Activated T-cell treated with anti-CD3 and anti-CD28 coated beads, Interleukin-2, amount 50 U/mL, for 24 hours (primary cell): ENCODE results near the gene IKZF5.

ENCODE experiments used
- DNase-seq: peaks from one replicate; pipeline ENCODE4 v3.0.0-alpha.2; 2020
- H3K27ac Mint-ChIP-seq: 2 replicates; pipeline ENCODE4 v1.8.0; 2020; ENCODE audit warnings: mild to moderate bottlenecking, mixed read lengths
- H3K27me3 Mint-ChIP-seq: 2 replicates; pipeline ENCODE4 v1.8.0; 2020; ENCODE audit warnings: mixed read lengths
- H3K36me3 Mint-ChIP-seq: 2 replicates; pipeline ENCODE4 v1.8.0; 2020; ENCODE audit warnings: low read depth, mixed read lengths
- H3K4me1 Mint-ChIP-seq: 2 replicates; pipeline ENCODE4 v1.8.0; 2020; ENCODE audit warnings: low read depth, mixed read lengths
- H3K4me3 Mint-ChIP-seq: 2 replicates; pipeline ENCODE4 v1.8.0; 2020; ENCODE audit warnings: mild to moderate bottlenecking, moderate library complexity, mixed read lengths
- H3K9me3 Mint-ChIP-seq: 2 replicates; pipeline ENCODE4 v1.8.0; 2020; ENCODE audit warnings: mixed read lengths

Gene IKZF5

GRCh38 chr10:123001370-123001769 is 7.2 kb downstream of the IKZF5 start:
- no peak for DNase-seq
- Mint-ChIP-seq H3K27me3 (no peaks in the 10 kb centered on the region), H3K9me3 (no peaks in the 10 kb centered on the region), H3K27ac (peak overlapping the region; percentile 20), H3K36me3 (peaks cover 69% of the 10 kb centered on the region), H3K4me1 (peaks cover 58% of the 10 kb centered on the region), H3K4me3 (no peak overlapping the region)

DNA sequence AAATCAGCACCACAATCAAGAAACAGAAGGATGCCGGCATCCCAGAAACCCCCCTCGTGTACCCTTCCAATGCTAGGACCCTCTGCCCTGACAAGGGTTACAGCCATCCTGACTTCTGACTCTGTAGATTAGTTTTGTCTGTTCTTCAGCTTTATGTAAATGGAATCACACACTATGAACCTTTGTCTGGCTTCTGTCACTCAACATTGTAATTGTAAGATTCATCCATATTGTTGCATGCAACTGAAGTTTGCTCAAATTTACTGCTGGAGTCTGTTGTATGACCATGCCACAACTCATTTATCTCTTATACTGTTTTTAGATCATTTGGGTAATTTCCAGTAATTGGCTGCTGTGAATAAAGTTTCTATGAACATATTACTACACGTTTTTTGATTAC is 8.4 kb downstream of the IKZF5 start:
- Mint-ChIP-seq H3K4me1 (peaks cover 46% of the 10 kb centered on the region), H3K36me3 (peaks cover 71% of the 10 kb centered on the region), H3K27me3 (no peaks in the 10 kb centered on the region), H3K9me3 (no peaks in the 10 kb centered on the region), H3K27ac (peak overlapping the region; percentile 42), H3K4me3 (no peak overlapping the region)
- DNase-seq, result no peak

DNA sequence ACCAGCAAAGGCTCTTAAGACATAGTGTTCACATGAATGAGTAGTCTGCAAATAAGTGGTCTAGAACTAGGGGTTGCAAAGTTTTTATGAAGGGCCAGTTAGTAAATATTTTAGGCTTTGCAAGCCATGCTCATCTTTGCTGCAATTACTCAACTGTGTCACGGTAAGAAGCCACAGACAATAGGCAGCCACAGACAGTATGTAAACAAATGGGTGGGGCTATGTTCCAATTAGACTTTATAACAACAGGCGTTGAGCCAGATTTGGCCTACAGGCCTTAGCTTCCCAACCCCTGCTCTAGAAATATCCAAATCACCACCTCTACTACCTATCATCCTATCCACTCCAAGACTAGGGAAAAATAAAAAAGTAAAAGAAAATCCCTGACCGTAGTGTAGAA is 9.2 kb downstream of the IKZF5 start:
- Mint-ChIP-seq H3K27ac (peak overlapping the region; percentile 57), H3K9me3 (no peaks in the 10 kb centered on the region), H3K4me1 (peaks cover 41% of the 10 kb centered on the region), H3K4me3 (no peak overlapping the region), H3K36me3 (peaks cover 72% of the 10 kb centered on the region), H3K27me3 (no peaks in the 10 kb centered on the region)
- DNase-seq, result no peak

GRCh38 chr10:122998934-122999333 is 9.7 kb downstream of the IKZF5 start:
- Mint-ChIP-seq H3K36me3 (peaks cover 73% of the 10 kb centered on the region), H3K27me3 (no peaks in the 10 kb centered on the region), H3K4me3 (no peak overlapping the region), H3K9me3 (no peaks in the 10 kb centered on the region), H3K27ac (peak overlapping the region; percentile 57), H3K4me1 (peaks cover 37% of the 10 kb centered on the region)
- no peak for DNase-seq

- Mint-ChIP-seq H3K27ac (peak overlapping the region; percentile 61), H3K36me3 (peaks cover 73% of the 10 kb centered on the region), H3K9me3 (no peaks in the 10 kb centered on the region), H3K4me3 (no peak overlapping the region), H3K4me1 (peaks cover 32% of the 10 kb centered on the region), H3K27me3 (no peaks in the 10 kb centered on the region)
- DNase-seq, result no peak
These were observed 10.2 kb downstream of the IKZF5 start for GRCh38 chr10:122998360-122998917.

DNA sequence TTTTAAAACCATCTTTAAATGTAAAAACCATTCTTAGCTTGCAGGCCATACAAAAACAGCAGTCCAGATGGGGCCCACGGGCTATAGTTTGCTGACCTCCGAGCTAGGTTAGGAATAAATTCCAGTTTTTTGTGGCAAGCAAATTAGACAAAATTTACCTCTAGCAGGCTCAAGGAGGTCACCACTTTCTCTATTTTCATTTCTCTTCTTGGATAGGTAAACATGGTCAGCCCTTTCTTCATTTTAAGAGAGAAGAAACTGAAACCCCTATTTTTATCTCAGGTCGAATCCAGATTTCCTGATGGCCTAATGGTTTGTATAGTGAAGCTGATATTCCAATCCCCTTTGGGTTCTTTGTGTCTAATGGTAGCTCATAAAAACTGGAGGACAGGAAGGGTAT is 10.7 kb downstream of the IKZF5 start:
- Mint-ChIP-seq H3K27ac (peak overlapping the region; percentile 61), H3K4me1 (peaks cover 31% of the 10 kb centered on the region), H3K9me3 (no peaks in the 10 kb centered on the region), H3K36me3 (peaks cover 74% of the 10 kb centered on the region), H3K27me3 (no peaks in the 10 kb centered on the region), H3K4me3 (no peak overlapping the region)
- DNase-seq, result no peak

GRCh38 chr10:122995936-122996335 is 12.7 kb downstream of the IKZF5 start:
- Mint-ChIP-seq H3K36me3 (peaks cover 76% of the 10 kb centered on the region), H3K4me1 (peaks cover 25% of the 10 kb centered on the region)
- no peak for DNase-seq

DNA sequence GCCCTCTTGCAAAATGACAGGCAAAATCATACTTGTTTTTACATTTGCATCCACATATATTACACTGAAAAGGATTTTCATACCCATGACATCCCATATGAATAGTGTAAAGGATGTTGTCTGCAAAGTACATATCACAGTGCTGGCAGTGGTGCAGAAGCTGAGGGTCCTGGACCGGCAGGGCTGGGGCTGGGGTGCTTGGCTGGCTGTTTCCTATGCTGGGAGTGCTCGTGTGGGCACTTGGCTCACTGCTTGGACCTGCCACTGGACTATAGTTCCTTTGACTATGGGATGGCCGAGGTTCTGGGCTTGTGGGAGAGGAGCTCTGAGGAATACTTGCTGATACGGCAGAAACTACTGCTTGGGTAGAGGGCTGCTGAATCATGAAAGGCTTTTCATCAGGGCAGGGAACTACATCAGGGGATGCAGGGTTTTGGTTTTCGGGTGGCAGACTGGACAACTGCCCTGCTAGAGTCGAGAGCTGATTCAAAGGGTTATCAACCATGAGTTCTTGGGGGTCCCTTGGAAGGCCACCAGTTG is 14.7 kb downstream of the IKZF5 start:
- Mint-ChIP-seq H3K27me3 (no peaks in the 10 kb centered on the region), H3K4me1 (peaks cover 8% of the 10 kb centered on the region), H3K4me3 (no peak overlapping the region), H3K9me3 (no peaks in the 10 kb centered on the region), H3K36me3 (peaks cover 74% of the 10 kb centered on the region), H3K27ac (peak overlapping the region; percentile 52)
- DNase-seq, result no peak

More at GRCh38 chr10:122995936-122996335, 12.7 kb downstream of the IKZF5 start:
- Mint-ChIP-seq H3K27me3 (no peaks in the 10 kb centered on the region), H3K27ac (peak overlapping the region; percentile 45), H3K9me3 (no peaks in the 10 kb centered on the region), H3K4me3 (no peak overlapping the region)

DNA sequence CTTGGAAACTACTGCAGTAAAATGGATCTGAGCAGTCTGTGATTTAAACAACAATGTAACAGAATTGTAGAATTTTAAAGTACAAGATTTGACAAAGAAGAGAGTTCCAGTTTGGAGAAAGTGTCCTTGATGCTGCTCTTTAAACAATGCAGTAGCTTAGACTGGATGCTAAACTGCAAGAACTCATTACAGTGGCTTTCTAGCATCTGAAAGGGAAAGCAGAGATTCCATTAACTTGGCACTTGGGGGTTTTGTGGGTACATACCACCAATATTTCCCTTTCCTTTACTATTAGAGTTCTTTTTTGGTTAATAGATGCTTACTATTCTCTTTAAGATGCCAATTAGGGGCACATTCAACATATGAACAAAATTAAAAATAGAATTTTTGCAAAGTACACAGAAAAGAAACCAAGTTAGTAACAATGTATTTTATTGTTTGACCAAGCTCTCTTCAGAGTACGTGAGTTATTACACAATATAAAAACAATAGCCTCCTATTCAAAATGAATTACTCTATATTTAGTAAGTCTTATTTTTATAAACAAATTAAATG is 16.5 kb downstream of the IKZF5 start:
- no peak for DNase-seq
- Mint-ChIP-seq H3K27ac (peak overlapping the region; percentile 44), H3K27me3 (no peaks in the 10 kb centered on the region), H3K4me1 (peaks cover 6% of the 10 kb centered on the region), H3K36me3 (peaks cover 71% of the 10 kb centered on the region), H3K4me3 (no peak overlapping the region), H3K9me3 (no peaks in the 10 kb centered on the region)

DNA sequence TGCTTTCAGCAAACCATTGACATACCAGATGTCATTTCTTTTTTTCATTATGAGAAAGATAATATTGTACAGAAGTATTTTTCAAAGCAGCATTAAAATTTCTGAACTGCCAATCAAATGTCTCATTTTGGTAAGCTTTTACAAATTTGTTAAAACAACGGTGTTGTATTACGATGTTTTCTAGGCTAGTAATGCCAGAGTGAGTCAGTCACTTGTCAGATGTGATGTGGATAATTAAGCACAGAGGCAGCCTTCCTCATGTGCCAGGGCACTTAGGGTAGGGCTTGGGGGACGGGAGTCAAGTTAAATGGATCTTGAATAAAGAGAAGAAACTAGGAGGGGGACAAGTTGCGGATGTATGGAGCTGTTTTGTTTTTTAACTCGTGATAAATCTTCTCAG is 18.3 kb downstream of the IKZF5 start:
- H3K4me1 Mint-ChIP-seq, result peaks cover 6% of the 10 kb centered on the region
- no peak overlapping the region for H3K4me3 Mint-ChIP-seq
- no peaks in the 10 kb centered on the region for H3K27me3 Mint-ChIP-seq
- H3K36me3 Mint-ChIP-seq, result peaks cover 70% of the 10 kb centered on the region
- DNase-seq, result no peak
- no peaks in the 10 kb centered on the region for H3K9me3 Mint-ChIP-seq
- H3K27ac Mint-ChIP-seq, result peak overlapping the region; percentile 58

DNA sequence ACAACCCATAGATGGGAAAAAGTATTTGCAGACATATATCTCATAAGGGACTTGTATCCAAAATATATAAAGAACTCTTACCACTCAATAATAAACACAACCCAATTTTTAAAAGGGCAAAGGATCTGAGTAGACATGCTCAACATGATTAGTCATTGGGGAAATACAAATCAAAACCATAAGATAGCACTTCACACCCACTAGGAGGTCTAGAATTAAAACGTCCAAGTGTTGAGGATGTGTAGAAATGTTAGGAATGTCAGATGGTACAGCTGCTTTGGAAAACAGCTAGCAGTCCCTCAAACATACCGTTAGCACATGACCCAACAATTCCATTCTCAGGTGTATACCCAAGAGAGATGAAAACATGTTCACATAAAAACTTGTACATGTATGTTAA is 20.1 kb downstream of the IKZF5 start:
- peaks cover 6% of the 10 kb centered on the region for H3K4me1 Mint-ChIP-seq
- no peak overlapping the region for H3K4me3 Mint-ChIP-seq
- DNase-seq, result no peak
- H3K27me3 Mint-ChIP-seq, result no peaks in the 10 kb centered on the region
- peaks cover 68% of the 10 kb centered on the region for H3K36me3 Mint-ChIP-seq
- H3K9me3 Mint-ChIP-seq, result no peaks in the 10 kb centered on the region
- no peak overlapping the region for H3K27ac Mint-ChIP-seq

GRCh38 chr10:122986335-122986734 is 22.3 kb downstream of the IKZF5 start:
- H3K9me3 Mint-ChIP-seq, result no peaks in the 10 kb centered on the region
- H3K36me3 Mint-ChIP-seq, result peaks cover 58% of the 10 kb centered on the region
- H3K4me1 Mint-ChIP-seq, result peaks cover 11% of the 10 kb centered on the region
- no peak overlapping the region for H3K4me3 Mint-ChIP-seq
- no peak for DNase-seq
- no peak overlapping the region for H3K27ac Mint-ChIP-seq
- no peaks in the 10 kb centered on the region for H3K27me3 Mint-ChIP-seq

- Mint-ChIP-seq H3K27ac (no peak overlapping the region), H3K27me3 (no peaks in the 10 kb centered on the region), H3K9me3 (no peaks in the 10 kb centered on the region)
These were observed 23.9 kb downstream of the IKZF5 start for GRCh38 chr10:122984708-122985107.

GRCh38 chr10:122983898-122984297 is 24.7 kb downstream of the IKZF5 start:
- H3K27ac Mint-ChIP-seq, result no peak overlapping the region
- peaks cover 46% of the 10 kb centered on the region for H3K36me3 Mint-ChIP-seq

More at GRCh38 chr10:122984708-122985107, 23.9 kb downstream of the IKZF5 start:
- Mint-ChIP-seq H3K36me3 (peaks cover 46% of the 10 kb centered on the region), H3K4me1 (peaks cover 23% of the 10 kb centered on the region), H3K4me3 (no peak overlapping the region)
- DNase-seq, result no peak

DNA sequence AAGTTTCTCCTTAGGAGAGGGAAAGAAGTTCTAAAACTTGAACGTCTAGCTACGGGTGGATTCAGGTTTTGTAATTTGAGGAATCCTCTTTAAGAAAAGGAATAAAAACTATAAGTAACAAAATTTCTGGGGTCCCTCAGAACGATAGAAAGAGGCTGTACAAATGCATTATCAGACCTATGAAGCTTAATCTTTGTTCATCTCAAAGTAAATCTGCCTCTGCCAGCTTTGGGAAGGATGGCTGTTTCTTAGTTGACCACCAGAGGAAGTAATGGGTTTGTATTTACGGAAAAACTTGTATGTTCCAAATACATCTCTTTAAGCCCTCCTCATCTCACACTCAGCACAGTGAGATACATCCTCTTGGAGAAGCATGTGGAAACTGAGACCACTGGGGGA is 27.5 kb downstream of the IKZF5 start:
- Mint-ChIP-seq H3K27ac (peak overlapping the region; percentile 96), H3K4me1 (peaks cover 21% of the 10 kb centered on the region), H3K36me3 (peaks cover 24% of the 10 kb centered on the region), H3K4me3 (peak overlapping the region; percentile 85), H3K27me3 (no peaks in the 10 kb centered on the region), H3K9me3 (no peaks in the 10 kb centered on the region)
- DNase-seq, result no peak

More at GRCh38 chr10:122983898-122984297, 24.7 kb downstream of the IKZF5 start:
- no peak for DNase-seq
- Mint-ChIP-seq H3K9me3 (no peaks in the 10 kb centered on the region), H3K4me3 (no peak overlapping the region), H3K27me3 (no peaks in the 10 kb centered on the region), H3K4me1 (peaks cover 24% of the 10 kb centered on the region)
